ENCODE data around the gene GPR142.

DNA sequence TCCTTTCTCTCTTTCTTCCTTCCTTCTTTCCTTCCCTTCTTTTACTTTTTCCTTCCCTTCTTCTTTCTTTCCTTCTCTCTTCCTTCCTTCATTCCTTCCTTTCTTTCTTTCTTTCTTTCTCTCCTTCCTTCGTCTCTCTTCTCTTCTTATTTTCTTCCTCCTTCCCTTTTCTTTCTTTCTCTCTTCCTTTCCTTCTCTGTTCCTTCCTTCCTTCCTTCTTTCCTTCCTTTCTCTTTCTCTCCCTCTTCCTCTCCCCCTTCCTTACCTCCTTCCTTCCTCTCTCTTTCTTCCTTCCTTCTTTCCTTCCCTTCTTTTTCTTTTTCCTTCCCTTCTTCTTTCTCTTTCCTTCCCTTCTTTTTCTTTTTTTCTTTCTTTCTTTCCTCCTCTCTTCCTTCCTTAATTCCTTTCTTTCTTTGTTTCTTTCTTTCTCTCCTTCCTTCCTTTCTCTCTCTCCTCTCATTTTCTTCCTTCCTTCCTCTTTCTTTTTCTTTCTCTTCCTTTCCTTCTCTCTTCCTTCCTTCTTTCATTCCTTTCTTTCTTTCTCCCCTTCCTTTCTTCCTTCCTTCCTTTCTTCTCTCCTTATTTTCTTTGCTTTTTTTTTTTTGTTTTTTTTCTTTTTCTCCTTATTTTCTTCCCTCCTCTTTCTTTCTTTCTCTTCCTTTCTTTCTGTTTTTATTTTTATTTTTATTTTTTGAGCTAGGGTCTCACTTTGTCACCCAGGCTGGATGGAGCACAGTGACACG lies 22.8 kb downstream of the GPR142 start:
- TF ChIP-seq, protein P1, sequence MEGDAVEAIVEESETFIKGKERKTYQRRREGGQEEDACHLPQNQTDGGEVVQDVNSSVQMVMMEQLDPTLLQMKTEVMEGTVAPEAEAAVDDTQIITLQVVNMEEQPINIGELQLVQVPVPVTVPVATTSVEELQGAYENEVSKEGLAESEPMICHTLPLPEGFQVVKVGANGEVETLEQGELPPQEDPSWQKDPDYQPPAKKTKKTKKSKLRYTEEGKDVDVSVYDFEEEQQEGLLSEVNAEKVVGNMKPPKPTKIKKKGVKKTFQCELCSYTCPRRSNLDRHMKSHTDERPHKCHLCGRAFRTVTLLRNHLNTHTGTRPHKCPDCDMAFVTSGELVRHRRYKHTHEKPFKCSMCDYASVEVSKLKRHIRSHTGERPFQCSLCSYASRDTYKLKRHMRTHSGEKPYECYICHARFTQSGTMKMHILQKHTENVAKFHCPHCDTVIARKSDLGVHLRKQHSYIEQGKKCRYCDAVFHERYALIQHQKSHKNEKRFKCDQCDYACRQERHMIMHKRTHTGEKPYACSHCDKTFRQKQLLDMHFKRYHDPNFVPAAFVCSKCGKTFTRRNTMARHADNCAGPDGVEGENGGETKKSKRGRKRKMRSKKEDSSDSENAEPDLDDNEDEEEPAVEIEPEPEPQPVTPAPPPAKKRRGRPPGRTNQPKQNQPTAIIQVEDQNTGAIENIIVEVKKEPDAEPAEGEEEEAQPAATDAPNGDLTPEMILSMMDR (IDR thresholded peaks at IDR 0.05; ENCODE audit: borderline replicate concordance, extremely low read depth, low read length, poor library complexity, severe bottlenecking): no peak
- TF ChIP-seq EZH2 (IDR thresholded peaks at IDR 0.05; ENCODE audit: borderline replicate concordance, low read depth, low read length, severe bottlenecking): no peak
